ENCODE data around the gene OR52E2.

GRCh38 chr11:5046754-5047330 lies 12.6 kb downstream of the OR52E2 start:
- TF ChIP-seq TSHZ2 (CRISPR knock-in tag; IDR thresholded peaks at IDR 0.05) (no peak), TOX (CRISPR knock-in tag; IDR thresholded peaks at IDR 0.05; ENCODE audit: borderline replicate concordance) (no peak), ARNTL (CRISPR knock-in tag; IDR thresholded peaks at IDR 0.05; ENCODE audit: borderline replicate concordance, low read depth) (no peak), ZFP30 (CRISPR knock-in tag; IDR thresholded peaks at IDR 0.05) (no peak), CREB5 (CRISPR knock-in tag; IDR thresholded peaks at IDR 0.05; ENCODE audit: low read depth) (no peak)

Measured in SK-N-SH treated with all-trans-retinoic acid at 6 μM for 48 hours (cell line).